ENCODE results near the gene CD48.
A peak's percentile ranks its signal among the peaks of the same experiment; 100 is the strongest.
"Not testable (repeated sequence)": the region's sequence is repeated elsewhere in the genome, so short reads cannot be mapped to it uniquely, and the experiment has no call there.

CD48 gene

GRCh38 chr1:160657250-160657781, 54.3 kb downstream of the CD48 start:
- Histone ChIP-seq H3K27me3 (ENCODE audit: control insufficient read depth in 1 of 2, insufficient read depth in 2 of 2, low read length in 2 of 2) (no peaks in the 10 kb centered on the region), H3K4me1 (ENCODE audit: control insufficient read depth in 1 of 2, insufficient read depth in 2 of 2, low read length in 2 of 2) (peaks cover 8 to 13% of the 10 kb centered on the region in 2 donors), H3K9ac (ENCODE audit: low read depth in 1 of 2, low read length in 2 of 2) (no peak overlapping the region), H3K9me3 (ENCODE audit: control insufficient read depth in 1 of 2, low read length in 2 of 2) (no peaks in the 10 kb centered on the region), H3K27ac (ENCODE audit: low read depth, low read length) (no peak overlapping the region), H3K4me3 (ENCODE audit: low read depth in 1 of 2, low read length in 2 of 2) (no peak overlapping the region), H3K36me3 (ENCODE audit: control insufficient read depth in 1 of 2, insufficient read depth in 2 of 2, low read length in 2 of 2) (no peaks in the 10 kb centered on the region)

DNA sequence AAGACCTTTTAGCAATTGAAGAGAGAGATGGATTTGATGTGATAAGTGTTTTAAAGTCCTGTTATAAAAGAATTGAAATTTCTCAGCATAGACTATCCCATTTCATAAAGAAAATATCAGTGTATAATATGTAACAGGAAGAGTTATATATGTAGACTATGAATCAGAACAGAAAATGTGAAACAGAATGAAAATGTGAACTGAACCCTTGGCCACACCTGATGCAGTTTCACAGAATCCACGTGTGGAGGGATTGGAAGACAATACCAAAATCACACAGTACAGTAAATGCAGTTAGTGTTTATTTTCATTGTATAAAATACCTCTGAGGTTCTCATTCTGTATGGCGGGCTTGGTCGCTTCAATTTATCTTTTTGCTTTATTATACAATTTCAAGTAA, 54.9 kb downstream of the CD48 start:
- no peaks in the 10 kb centered on the region for H3K36me3 ChIP-seq (ENCODE audit: control insufficient read depth in 1 of 2, insufficient read depth in 2 of 2, low read length in 2 of 2)
- no peaks in the 10 kb centered on the region for H3K9me3 ChIP-seq (ENCODE audit: control insufficient read depth in 1 of 2, low read length in 2 of 2)
- no peak overlapping the region for H3K9ac ChIP-seq (ENCODE audit: low read depth in 1 of 2, low read length in 2 of 2)
- H3K27me3 ChIP-seq (ENCODE audit: control insufficient read depth in 1 of 2, insufficient read depth in 2 of 2, low read length in 2 of 2), result no peaks in the 10 kb centered on the region
- peaks cover 8 to 13% of the 10 kb centered on the region in 2 donors for H3K4me1 ChIP-seq (ENCODE audit: control insufficient read depth in 1 of 2, insufficient read depth in 2 of 2, low read length in 2 of 2)
- no peak overlapping the region for H3K4me3 ChIP-seq (ENCODE audit: low read depth in 1 of 2, low read length in 2 of 2)
- H3K27ac ChIP-seq (ENCODE audit: low read depth, low read length), result no peak overlapping the region

DNA sequence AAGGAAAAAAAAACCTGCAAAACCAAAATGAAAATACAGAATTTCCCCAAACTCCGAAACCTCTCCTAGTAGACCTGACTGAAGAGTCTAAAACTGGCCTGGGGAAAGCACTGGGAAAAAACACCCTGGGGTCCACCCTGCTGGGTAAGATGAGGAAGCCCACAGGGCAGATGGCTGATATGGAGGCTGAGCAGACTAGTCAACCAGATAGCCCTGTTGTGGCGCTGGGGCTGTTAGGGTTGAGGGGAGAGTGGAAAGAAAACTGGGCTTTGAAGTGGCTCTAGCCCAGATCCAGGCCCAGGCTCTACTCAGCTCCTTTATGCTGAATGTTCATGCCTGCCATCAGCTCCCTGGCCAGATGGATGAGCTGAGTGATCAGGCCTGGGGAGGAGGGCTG, 58.0 kb downstream of the CD48 start:
- no peaks in the 10 kb centered on the region for H3K27me3 ChIP-seq (ENCODE audit: control insufficient read depth in 1 of 2, insufficient read depth in 2 of 2, low read length in 2 of 2)
- H3K4me3 ChIP-seq (ENCODE audit: low read depth in 1 of 2, low read length in 2 of 2), result no peak overlapping the region
- no peaks in the 10 kb centered on the region for H3K9me3 ChIP-seq (ENCODE audit: control insufficient read depth in 1 of 2, low read length in 2 of 2)
- H3K4me1 ChIP-seq (ENCODE audit: control insufficient read depth in 1 of 2, insufficient read depth in 2 of 2, low read length in 2 of 2), result peaks cover 9 to 11% of the 10 kb centered on the region in 2 donors
- no peak overlapping the region for H3K9ac ChIP-seq (ENCODE audit: low read depth in 1 of 2, low read length in 2 of 2)
- no peaks in the 10 kb centered on the region for H3K36me3 ChIP-seq (ENCODE audit: control insufficient read depth in 1 of 2, insufficient read depth in 2 of 2, low read length in 2 of 2)
- no peak overlapping the region for H3K27ac ChIP-seq (ENCODE audit: low read depth, low read length)

- Histone ChIP-seq H3K9me3 (ENCODE audit: control insufficient read depth in 1 of 2, low read length in 2 of 2) (no peaks in the 10 kb centered on the region), H3K36me3 (ENCODE audit: control insufficient read depth in 1 of 2, insufficient read depth in 2 of 2, low read length in 2 of 2) (no peaks in the 10 kb centered on the region), H3K27me3 (ENCODE audit: control insufficient read depth in 1 of 2, insufficient read depth in 2 of 2, low read length in 2 of 2) (no peaks in the 10 kb centered on the region), H3K27ac (ENCODE audit: low read depth, low read length) (no peak overlapping the region), H3K9ac (ENCODE audit: low read depth in 1 of 2, low read length in 2 of 2) (no peak overlapping the region), H3K4me3 (ENCODE audit: low read depth in 1 of 2, low read length in 2 of 2) (no peak overlapping the region), H3K4me1 (ENCODE audit: control insufficient read depth in 1 of 2, insufficient read depth in 2 of 2, low read length in 2 of 2) (peaks cover 6 to 9% of the 10 kb centered on the region in 2 donors)
These were observed 58.5 kb downstream of the CD48 start for GRCh38 chr1:160652924-160653619.

DNA sequence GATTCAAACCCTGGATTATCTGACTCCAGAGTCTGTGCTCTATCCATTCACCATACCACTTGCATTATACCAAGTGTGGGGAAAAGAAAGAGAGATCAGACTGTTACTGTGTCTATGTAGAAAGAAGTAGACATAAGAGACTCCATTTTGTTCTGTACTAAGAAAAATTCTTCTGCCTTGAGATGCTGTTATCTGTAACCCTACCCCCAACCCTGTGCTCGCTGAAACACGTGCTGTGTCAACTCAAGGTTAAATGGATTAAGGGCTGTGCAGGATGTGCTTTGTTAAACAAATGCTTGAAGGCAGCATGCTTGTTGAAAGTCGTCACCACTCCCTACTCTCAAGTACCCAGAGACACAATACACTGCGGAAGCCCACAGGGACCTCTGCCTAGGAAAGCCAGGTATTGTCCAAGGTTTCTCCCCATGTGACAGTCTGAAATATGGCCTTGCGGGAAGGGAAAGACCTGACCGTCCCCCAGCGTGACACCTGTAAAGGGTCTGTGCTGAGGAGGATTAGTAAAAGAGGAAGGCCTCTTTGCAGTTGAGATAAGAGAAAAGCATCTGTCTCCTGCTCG, 59.5 kb downstream of the CD48 start:
- H3K9me3 ChIP-seq (ENCODE audit: control insufficient read depth in 1 of 2, low read length in 2 of 2), result not testable (repeated sequence)

DNA sequence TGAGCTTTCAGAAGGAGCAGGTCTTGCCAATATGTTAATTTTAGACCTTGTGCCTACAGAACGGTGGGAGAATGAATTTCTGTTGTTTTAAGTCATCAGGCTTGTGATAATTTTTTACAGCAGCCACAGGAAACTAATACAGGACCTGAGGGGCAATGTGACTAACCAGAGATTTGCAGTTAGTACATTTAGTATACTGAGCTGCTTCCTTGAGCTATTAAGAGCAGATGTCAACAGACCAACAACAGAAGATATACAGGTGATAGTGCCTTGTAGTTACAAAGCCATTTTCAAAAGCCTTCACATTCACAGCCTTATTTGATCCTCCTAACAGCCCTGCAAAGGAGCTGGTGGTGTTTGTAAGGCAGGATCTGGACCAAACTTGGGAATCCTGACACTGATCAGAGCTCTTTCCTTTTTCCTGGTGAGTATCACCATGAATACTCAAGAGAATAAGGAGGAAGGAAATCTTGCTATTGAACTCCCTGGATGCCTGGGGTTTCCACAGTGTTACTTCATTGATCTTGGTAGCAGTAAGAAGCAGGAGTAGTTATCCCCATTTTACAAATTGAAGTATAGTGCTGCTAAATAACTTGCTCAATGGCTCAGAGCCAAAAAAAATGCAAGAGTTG, 60.1 kb downstream of the CD48 start:
- H3K9me3 ChIP-seq (ENCODE audit: control insufficient read depth in 1 of 2, low read length in 2 of 2), result no peaks in the 10 kb centered on the region
- no peaks in the 10 kb centered on the region for H3K36me3 ChIP-seq (ENCODE audit: control insufficient read depth in 1 of 2, insufficient read depth in 2 of 2, low read length in 2 of 2)
- no peaks in the 10 kb centered on the region for H3K27me3 ChIP-seq (ENCODE audit: control insufficient read depth in 1 of 2, insufficient read depth in 2 of 2, low read length in 2 of 2)
- H3K27ac ChIP-seq (ENCODE audit: low read depth, low read length), result no peak overlapping the region
- H3K4me3 ChIP-seq (ENCODE audit: low read depth in 1 of 2, low read length in 2 of 2), result no peak overlapping the region
- no peak overlapping the region for H3K9ac ChIP-seq (ENCODE audit: low read depth in 1 of 2, low read length in 2 of 2)
- peaks cover 0 to 2% of the 10 kb centered on the region in 2 donors for H3K4me1 ChIP-seq (ENCODE audit: control insufficient read depth in 1 of 2, insufficient read depth in 2 of 2, low read length in 2 of 2)

More for the DNA sequence above, 59.5 kb downstream of the CD48 start:
- not testable (repeated sequence) for H3K27ac ChIP-seq (ENCODE audit: low read depth, low read length); H3K36me3 ChIP-seq (ENCODE audit: control insufficient read depth in 1 of 2, insufficient read depth in 2 of 2, low read length in 2 of 2); H3K4me1 ChIP-seq (ENCODE audit: control insufficient read depth in 1 of 2, insufficient read depth in 2 of 2, low read length in 2 of 2); H3K4me3 ChIP-seq (ENCODE audit: low read depth in 1 of 2, low read length in 2 of 2); H3K27me3 ChIP-seq (ENCODE audit: control insufficient read depth in 1 of 2, insufficient read depth in 2 of 2, low read length in 2 of 2); H3K9ac ChIP-seq (ENCODE audit: low read depth in 1 of 2, low read length in 2 of 2)

- Histone ChIP-seq H3K27ac (ENCODE audit: low read depth, low read length) (no peak overlapping the region), H3K4me3 (ENCODE audit: low read depth in 1 of 2, low read length in 2 of 2) (peak overlapping the region; percentile 55 to 68), H3K9me3 (ENCODE audit: control insufficient read depth in 1 of 2, low read length in 2 of 2) (no peaks in the 10 kb centered on the region), H3K9ac (ENCODE audit: low read depth in 1 of 2, low read length in 2 of 2) (peak overlapping the region in 1 of 2 donors; percentile 58), H3K27me3 (ENCODE audit: control insufficient read depth in 1 of 2, insufficient read depth in 2 of 2, low read length in 2 of 2) (no peaks in the 10 kb centered on the region), H3K36me3 (ENCODE audit: control insufficient read depth in 1 of 2, insufficient read depth in 2 of 2, low read length in 2 of 2) (no peaks in the 10 kb centered on the region), H3K4me1 (ENCODE audit: control insufficient read depth in 1 of 2, insufficient read depth in 2 of 2, low read length in 2 of 2) (peaks cover 0 to 2% of the 10 kb centered on the region in 2 donors)
These were observed 64.3 kb downstream of the CD48 start for GRCh38 chr1:160647329-160647720.

DNA sequence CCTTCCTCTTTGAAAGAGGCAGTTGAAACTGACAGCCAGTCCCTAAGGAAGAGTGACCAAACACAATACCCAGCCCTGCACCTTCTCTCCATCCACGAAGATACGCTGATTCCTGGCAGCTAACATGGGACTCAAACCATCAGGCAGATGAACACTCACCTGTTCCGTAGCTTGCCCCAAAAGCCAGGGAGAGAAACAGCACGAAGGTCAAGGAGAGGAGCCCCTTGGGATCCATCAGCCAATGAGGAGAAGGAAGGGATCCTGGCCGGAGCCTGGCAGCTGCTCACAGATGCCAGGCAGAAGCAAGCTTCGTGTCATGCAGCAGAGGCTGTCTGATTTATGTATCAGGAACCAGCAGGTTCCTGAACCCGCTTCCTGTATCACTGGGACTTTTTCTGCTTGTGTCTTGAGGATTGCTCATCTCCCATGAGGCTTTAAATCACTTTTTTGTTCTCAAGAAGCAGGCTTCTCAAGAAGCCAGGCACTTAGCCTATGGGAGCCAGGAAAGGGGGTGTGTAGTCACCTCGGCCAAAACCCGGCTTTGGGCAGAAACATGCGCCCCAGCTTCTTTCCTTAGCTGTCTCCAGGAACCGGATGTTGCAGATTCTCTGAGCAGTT, 64.8 kb downstream of the CD48 start, which contains the start of gene SLAMF1:
TSS of gene SLAMF1 (minus strand) at position 334 of the 618 bp plus-strand sequence. CDS start at position 235, 99 bp downstream.
- Histone ChIP-seq H3K27me3 (ENCODE audit: control insufficient read depth in 1 of 2, insufficient read depth in 2 of 2, low read length in 2 of 2) (no peaks in the 10 kb centered on the region), H3K4me1 (ENCODE audit: control insufficient read depth in 1 of 2, insufficient read depth in 2 of 2, low read length in 2 of 2) (peaks cover 0 to 2% of the 10 kb centered on the region in 2 donors), H3K36me3 (ENCODE audit: control insufficient read depth in 1 of 2, insufficient read depth in 2 of 2, low read length in 2 of 2) (no peaks in the 10 kb centered on the region), H3K9me3 (ENCODE audit: control insufficient read depth in 1 of 2, low read length in 2 of 2) (no peaks in the 10 kb centered on the region), H3K9ac (ENCODE audit: low read depth in 1 of 2, low read length in 2 of 2) (peak within 1 kb of the TSS; percentile 31 to 58), H3K4me3 (ENCODE audit: low read depth in 1 of 2, low read length in 2 of 2) (peak within 1 kb of the TSS; percentile 55 to 68), H3K27ac (ENCODE audit: low read depth, low read length) (no peak within 1 kb of the TSS)

DNA sequence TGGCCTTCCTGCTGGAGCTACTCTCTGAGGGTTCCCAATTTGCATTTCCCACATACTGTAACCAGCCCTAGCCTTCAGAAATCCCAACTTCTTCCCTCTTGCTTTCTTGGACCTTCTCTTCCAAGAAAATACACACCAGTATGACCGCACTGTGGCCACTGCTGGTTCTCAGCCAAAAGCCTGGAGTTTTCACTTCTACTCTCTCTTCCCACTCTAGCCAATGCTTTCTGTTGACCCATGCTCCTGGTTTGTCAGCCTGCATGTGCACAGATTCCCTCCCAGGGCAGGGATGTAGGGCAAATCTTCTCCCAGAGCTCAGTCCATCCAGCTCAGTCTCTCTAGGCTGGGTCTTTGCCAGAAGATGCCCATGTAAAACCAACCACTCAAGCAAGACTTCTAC, 65.4 kb downstream of the CD48 start:
- peak overlapping the region; percentile 55 to 68 for H3K4me3 ChIP-seq (ENCODE audit: low read depth in 1 of 2, low read length in 2 of 2)
- H3K36me3 ChIP-seq (ENCODE audit: control insufficient read depth in 1 of 2, insufficient read depth in 2 of 2, low read length in 2 of 2), result no peaks in the 10 kb centered on the region
- H3K27me3 ChIP-seq (ENCODE audit: control insufficient read depth in 1 of 2, insufficient read depth in 2 of 2, low read length in 2 of 2), result no peaks in the 10 kb centered on the region
- H3K27ac ChIP-seq (ENCODE audit: low read depth, low read length), result no peak overlapping the region
- peak overlapping the region; percentile 31 to 58 for H3K9ac ChIP-seq (ENCODE audit: low read depth in 1 of 2, low read length in 2 of 2)
- no peaks in the 10 kb centered on the region for H3K9me3 ChIP-seq (ENCODE audit: control insufficient read depth in 1 of 2, low read length in 2 of 2)
- peaks cover 0 to 2% of the 10 kb centered on the region in 2 donors for H3K4me1 ChIP-seq (ENCODE audit: control insufficient read depth in 1 of 2, insufficient read depth in 2 of 2, low read length in 2 of 2)
